ENCODE results near the gene PLXNC1.

The PLXNC1 gene

DNA sequence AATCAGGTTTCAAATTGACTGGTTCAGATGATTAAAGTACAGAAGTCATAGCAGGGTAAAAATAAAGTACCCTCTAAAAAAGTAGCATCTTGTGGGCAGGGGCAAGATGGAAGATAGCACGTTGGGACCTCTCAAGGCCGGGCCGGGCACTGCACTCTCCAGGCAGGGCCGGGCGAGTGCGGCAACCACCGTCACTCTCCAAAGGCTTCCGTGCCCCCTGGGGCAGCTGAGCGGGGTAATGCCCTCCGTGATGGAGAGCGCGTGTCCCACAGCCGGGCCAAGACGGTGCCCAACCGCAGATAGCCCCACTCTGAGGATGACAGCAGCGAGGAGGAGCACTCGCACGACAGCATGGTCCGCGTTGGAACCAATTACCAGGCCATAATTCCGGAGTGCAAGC, 8.6 kb upstream of the PLXNC1 start:
- ChIA-PET CTCF (no interaction called here), POLR2A (no interaction called here)
- no peak for DNase-seq (ENCODE audit: extremely low spot score)
- TF ChIP-seq HDGF (IDR thresholded peaks at IDR 0.05; ENCODE audit: borderline replicate concordance) (no peak), NFRKB (IDR thresholded peaks at IDR 0.05) (no peak), ELF4 (IDR thresholded peaks at IDR 0.05) (no peak), CTBP1 (IDR thresholded peaks at IDR 0.05; ENCODE audit: borderline replicate concordance) (no peak), FOXK2 (IDR thresholded peaks at IDR 0.05) (no peak), FOXA1 (IDR thresholded peaks at IDR 0.05) (no peak), SUZ12 (IDR thresholded peaks at IDR 0.05) (no peak), TARDBP (IDR thresholded peaks at IDR 0.05) (no peak)
- TF ChIP-seq, protein P1, sequence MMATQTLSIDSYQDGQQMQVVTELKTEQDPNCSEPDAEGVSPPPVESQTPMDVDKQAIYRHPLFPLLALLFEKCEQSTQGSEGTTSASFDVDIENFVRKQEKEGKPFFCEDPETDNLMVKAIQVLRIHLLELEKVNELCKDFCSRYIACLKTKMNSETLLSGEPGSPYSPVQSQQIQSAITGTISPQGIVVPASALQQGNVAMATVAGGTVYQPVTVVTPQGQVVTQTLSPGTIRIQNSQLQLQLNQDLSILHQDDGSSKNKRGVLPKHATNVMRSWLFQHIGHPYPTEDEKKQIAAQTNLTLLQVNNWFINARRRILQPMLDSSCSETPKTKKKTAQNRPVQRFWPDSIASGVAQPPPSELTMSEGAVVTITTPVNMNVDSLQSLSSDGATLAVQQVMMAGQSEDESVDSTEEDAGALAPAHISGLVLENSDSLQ (IDR thresholded peaks at IDR 0.05): no peak

DNA sequence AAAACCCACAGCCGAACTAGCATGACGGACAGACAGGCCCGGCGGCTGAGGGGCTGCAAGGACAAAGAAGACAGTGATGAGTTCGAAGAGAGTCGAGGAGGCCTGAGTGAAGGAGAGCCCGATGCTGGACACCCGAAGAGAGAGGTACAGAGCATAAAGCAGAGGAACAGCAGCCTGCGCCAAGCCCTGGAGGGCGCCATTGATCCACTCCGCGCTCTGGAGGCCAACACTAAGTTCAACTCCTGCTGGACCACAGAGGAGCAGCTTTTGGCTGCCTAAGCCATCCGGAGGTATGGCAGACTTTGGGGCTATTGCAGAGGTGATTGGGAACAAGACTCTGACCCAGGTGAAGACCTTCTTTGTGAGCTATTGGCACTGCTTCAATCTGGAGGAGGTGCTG, 7.8 kb upstream of the PLXNC1 start:
- ChIA-PET CTCF (no interaction called here), POLR2A (no interaction called here)
- no peak for TF ChIP-seq HDGF (IDR thresholded peaks at IDR 0.05; ENCODE audit: borderline replicate concordance)
- TF ChIP-seq LEF1 (IDR thresholded peaks at IDR 0.05; ENCODE audit: borderline replicate concordance): no peak
- no peak for TF ChIP-seq FOXA1 (IDR thresholded peaks at IDR 0.05)
- no peak for TF ChIP-seq CTBP1 (IDR thresholded peaks at IDR 0.05; ENCODE audit: borderline replicate concordance)
- TF ChIP-seq BHLHE40 (IDR thresholded peaks at IDR 0.05; ENCODE audit: borderline replicate concordance): no peak
- TF ChIP-seq, protein P1 (IDR thresholded peaks at IDR 0.05): no peak
- no peak for TF ChIP-seq ZNF384 (IDR thresholded peaks at IDR 0.05)
- no peak for TF ChIP-seq L3MBTL2 (conservative IDR thresholded peaks at IDR 0.05)
- TF ChIP-seq ELF4 (IDR thresholded peaks at IDR 0.05): no peak
- TF ChIP-seq FOXK2 (IDR thresholded peaks at IDR 0.05): no peak
- no peak for DNase-seq (ENCODE audit: extremely low spot score)

DNA sequence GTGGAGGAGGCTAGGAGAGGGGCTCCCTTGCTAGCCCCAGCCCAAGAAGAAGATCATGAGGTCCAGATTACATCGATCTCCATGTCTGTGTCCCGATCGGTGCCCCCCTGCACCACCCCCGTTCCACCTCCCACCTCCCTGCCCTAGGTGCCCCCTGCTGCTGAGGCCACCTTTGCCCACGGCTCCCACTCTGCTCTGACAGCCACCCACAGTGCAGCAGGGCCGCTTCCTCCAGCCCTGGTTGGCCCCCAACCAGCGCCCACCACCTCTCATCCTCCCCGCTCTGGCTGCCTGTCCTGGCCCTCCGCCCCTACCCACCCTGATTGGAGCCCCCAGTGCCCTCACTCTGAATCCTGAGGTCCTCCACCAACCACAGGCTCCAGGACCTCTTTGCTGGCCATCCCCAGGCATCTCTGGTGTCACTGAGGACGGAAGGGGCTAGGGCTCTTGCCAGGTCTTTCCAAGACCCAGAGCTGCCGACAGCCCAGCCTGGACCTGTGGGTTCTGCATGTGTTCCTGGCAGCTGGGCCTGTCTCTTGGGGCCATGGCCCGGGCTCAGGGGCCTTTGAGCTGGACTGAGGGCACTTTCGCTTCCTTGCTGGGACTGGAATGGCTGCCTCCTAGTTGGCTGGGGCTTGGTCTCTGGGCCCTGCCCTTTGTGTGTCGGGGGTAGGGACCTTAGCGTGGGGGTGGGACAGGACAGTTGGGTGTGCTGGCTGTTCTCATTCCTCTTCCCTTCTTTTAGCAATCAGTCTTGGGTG, 7.2 kb upstream of the PLXNC1 start:
- POLR2A ChIA-PET: no interaction called here
- CTCF ChIA-PET: no interaction called here
- DNase-seq (ENCODE audit: extremely low spot score): no peak
- TF ChIP-seq ZNF384 (IDR thresholded peaks at IDR 0.05) (no peak), TARDBP (IDR thresholded peaks at IDR 0.05) (no peak), BHLHE40 (IDR thresholded peaks at IDR 0.05; ENCODE audit: borderline replicate concordance) (no peak), LEF1 (IDR thresholded peaks at IDR 0.05; ENCODE audit: borderline replicate concordance) (no peak), L3MBTL2 (conservative IDR thresholded peaks at IDR 0.05) (no peak), ARNT (IDR thresholded peaks at IDR 0.05) (no peak), FOXK2 (IDR thresholded peaks at IDR 0.05) (no peak), FOXA1 (IDR thresholded peaks at IDR 0.05) (no peak), HDGF (IDR thresholded peaks at IDR 0.05; ENCODE audit: borderline replicate concordance) (no peak), FOXM1 (IDR thresholded peaks at IDR 0.05; ENCODE audit: borderline replicate concordance) (no peak), ELF4 (IDR thresholded peaks at IDR 0.05) (no peak)
- TF ChIP-seq, protein P1 (IDR thresholded peaks at IDR 0.05): no peak

DNA sequence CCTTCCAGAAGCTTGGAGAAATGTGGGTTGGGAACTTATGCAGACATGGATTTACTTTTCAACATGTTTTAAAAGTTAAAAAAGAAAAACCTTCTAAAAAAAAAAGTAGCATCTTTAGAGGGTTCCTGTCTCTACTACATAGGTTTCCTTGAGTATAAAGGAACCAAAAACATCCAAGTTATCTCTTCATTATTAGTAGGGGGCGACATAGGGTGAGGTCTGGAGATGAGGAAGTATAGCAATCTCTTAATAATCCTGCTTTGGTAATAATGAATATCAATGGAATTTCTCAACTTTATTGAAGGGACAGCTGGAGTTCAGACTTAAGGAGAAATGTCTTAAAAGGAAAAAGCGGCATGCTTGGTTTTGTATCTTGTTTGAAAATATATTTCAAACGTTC, 6.5 kb upstream of the PLXNC1 start:
- no peak for TF ChIP-seq TARDBP (IDR thresholded peaks at IDR 0.05)
- TF ChIP-seq FOXK2 (IDR thresholded peaks at IDR 0.05): no peak
- TF ChIP-seq FOXM1 (IDR thresholded peaks at IDR 0.05; ENCODE audit: borderline replicate concordance): no peak
- no peak for TF ChIP-seq HDGF (IDR thresholded peaks at IDR 0.05; ENCODE audit: borderline replicate concordance)
- no peak for TF ChIP-seq CTBP1 (IDR thresholded peaks at IDR 0.05; ENCODE audit: borderline replicate concordance)
- TF ChIP-seq SP1 (IDR thresholded peaks at IDR 0.05): no peak
- TF ChIP-seq ZNF384 (IDR thresholded peaks at IDR 0.05): no peak
- TF ChIP-seq ARNT (IDR thresholded peaks at IDR 0.05): no peak
- TF ChIP-seq FOXA1 (IDR thresholded peaks at IDR 0.05): no peak
- TF ChIP-seq, protein P1 (IDR thresholded peaks at IDR 0.05): no peak
- POLR2A ChIA-PET: no interaction called here
- no peak for DNase-seq (ENCODE audit: extremely low spot score)
- CTCF ChIA-PET: no interaction called here

DNA sequence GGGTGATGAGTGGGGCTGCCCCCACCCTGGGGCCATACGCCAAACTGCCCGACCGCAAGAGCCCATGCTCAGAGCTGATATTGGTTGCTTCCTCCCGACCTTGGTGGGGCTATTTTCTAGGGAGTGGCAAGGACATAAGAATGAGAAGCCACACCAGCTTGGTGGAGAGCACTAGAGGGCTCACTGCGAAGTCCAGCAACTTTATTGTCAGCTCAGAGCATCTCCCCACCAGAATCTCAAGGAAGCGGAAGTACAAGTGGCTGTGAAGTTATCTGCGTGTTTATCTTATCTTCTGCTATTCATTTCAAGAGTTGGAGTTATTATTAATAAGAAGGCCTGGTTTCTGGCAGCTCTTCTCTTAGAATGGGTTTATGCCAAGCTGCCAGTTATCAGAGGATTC, 4.9 kb upstream of the PLXNC1 start:
- no peak for DNase-seq (ENCODE audit: extremely low spot score)
- POLR2A ChIA-PET: no interaction called here
- CTCF ChIA-PET: interaction anchor here (1.0 kb wide), 1 partner anchor 290 kb away, joined by 3 read pairs; no protein-coding TSS in a partner anchor
- TF ChIP-seq L3MBTL2 (conservative IDR thresholded peaks at IDR 0.05) (no peak), LEF1 (IDR thresholded peaks at IDR 0.05; ENCODE audit: borderline replicate concordance) (no peak)

DNA sequence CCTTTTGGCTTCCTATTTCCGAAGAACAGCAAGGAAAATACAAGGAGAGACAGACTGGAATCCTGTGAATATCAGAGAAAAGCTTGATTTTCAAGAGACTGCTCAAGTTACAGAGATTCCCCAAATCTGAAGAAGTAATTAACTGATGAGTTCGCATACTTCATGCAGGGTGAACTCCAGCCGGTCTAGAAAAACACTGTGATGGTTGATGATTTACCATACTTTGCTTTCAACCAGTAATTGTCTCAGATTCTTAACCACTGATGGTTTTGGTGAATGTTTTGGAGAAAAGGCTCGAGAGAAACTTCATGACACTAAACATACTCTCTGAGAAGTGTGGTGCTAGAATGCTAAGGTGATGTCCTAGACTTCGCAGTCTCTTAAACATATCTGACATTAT, 4.4 kb upstream of the PLXNC1 start:
- POLR2A ChIA-PET: no interaction called here
- DNase-seq (ENCODE audit: extremely low spot score): no peak
- CTCF ChIA-PET: interaction anchor here (1.0 kb wide), 1 partner anchor 290 kb away, joined by 3 read pairs; no protein-coding TSS in a partner anchor
- TF ChIP-seq CTBP1 (IDR thresholded peaks at IDR 0.05; ENCODE audit: borderline replicate concordance): no peak
